ENCODE results near the gene IYD.

IYD gene

GRCh38 chr6:150368762-150369161 lies at the start of gene IYD:
IYD (plus strand) TSS chr6:150369012; CDS start chr6:150369032, 20 bp downstream.
- TF ChIP-seq CTCF (conservative IDR thresholded peaks at IDR 0.05; ENCODE audit: low read depth, low read length) = no peak
- H3K4me3 ChIP-seq (ENCODE audit: low read length) = no peak within 1 kb of the TSS
- DNase-seq (ENCODE audit: low read depth) = no peak

GRCh38 chr6:150319924-150320323 lies 48.9 kb upstream of the IYD start:
- no peak overlapping the region for H3K4me3 ChIP-seq (ENCODE audit: low read length)
- DNase-seq (ENCODE audit: low read depth) = no peak
- no peak for TF ChIP-seq CTCF (conservative IDR thresholded peaks at IDR 0.05; ENCODE audit: low read depth, low read length)

- DNase-seq (ENCODE audit: low read depth) = no peak
- TF ChIP-seq CTCF (conservative IDR thresholded peaks at IDR 0.05; ENCODE audit: low read depth, low read length) = no peak
These were observed 48.4 kb upstream of the IYD start for GRCh38 chr6:150320442-150320841.

GRCh38 chr6:150322466-150322871 lies 46.3 kb upstream of the IYD start:
- no peak for TF ChIP-seq CTCF (conservative IDR thresholded peaks at IDR 0.05; ENCODE audit: low read depth, low read length)
- DNase-seq (ENCODE audit: low read depth) = no peak
- H3K4me3 ChIP-seq (ENCODE audit: low read length) = no peak overlapping the region

More at GRCh38 chr6:150320442-150320841, 48.4 kb upstream of the IYD start:
- no peak overlapping the region for H3K4me3 ChIP-seq (ENCODE audit: low read length)

GRCh38 chr6:150323205-150323604 lies 45.6 kb upstream of the IYD start:
- no peak for DNase-seq (ENCODE audit: low read depth)
- TF ChIP-seq CTCF (conservative IDR thresholded peaks at IDR 0.05; ENCODE audit: low read depth, low read length) = no peak
- no peak overlapping the region for H3K4me3 ChIP-seq (ENCODE audit: low read length)

GRCh38 chr6:150324044-150324443 lies 44.8 kb upstream of the IYD start:
- no peak overlapping the region for H3K4me3 ChIP-seq (ENCODE audit: low read length)
- TF ChIP-seq CTCF (conservative IDR thresholded peaks at IDR 0.05; ENCODE audit: low read depth, low read length) = no peak
- no peak for DNase-seq (ENCODE audit: low read depth)

GRCh38 chr6:150325066-150325772 lies 43.6 kb upstream of the IYD start:
- no peak overlapping the region for H3K4me3 ChIP-seq (ENCODE audit: low read length)
- DNase-seq (ENCODE audit: low read depth) = no peak
- no peak for TF ChIP-seq CTCF (conservative IDR thresholded peaks at IDR 0.05; ENCODE audit: low read depth, low read length)
